GM21717 (cell line): ENCODE data around the gene INPP4B.

ENCODE experiments used
- ATAC-seq: cut with Tn5 transposase; IDR thresholded peaks from one replicate; pipeline ENCODE4 v1.9.1; 2021; ENCODE audit warnings: mild to moderate bottlenecking, moderate library complexity; ENCODE audit not compliant: unreplicated experiment

The INPP4B gene

DNA sequence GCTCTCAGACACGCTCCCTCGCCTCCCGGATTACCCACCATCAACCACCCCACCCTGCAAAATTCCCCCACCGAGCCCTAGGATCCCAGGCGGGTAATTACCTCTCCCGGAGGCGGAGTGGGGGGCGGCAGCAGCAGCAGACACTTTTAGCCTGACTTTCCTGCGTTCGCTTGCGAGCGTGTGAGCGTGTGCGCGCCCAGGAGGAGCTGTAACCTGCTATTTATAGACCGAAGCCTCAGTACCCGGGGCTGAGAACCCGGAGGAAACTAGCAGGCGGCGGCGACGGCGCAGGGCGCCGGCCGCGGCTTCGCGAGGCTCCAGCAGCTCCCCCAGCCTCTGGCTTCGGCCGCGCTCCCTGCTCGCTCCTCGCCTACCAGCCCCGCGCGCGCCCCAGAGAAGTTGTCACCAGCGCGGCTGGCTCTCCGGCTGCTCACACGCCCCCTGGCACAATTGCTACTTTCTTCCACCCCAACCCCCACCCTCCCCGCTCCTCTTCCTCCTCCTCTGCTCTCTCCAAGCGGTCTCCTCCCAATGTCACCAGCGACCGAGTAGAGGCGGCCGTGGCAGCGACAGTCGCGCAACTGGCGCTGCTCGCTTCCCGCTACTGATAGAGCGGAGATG, at the start of gene INPP4B:
INPP4B (minus strand) TSS at position 194 of the 621 bp plus-strand sequence.
- no peak for ATAC-seq

DNA sequence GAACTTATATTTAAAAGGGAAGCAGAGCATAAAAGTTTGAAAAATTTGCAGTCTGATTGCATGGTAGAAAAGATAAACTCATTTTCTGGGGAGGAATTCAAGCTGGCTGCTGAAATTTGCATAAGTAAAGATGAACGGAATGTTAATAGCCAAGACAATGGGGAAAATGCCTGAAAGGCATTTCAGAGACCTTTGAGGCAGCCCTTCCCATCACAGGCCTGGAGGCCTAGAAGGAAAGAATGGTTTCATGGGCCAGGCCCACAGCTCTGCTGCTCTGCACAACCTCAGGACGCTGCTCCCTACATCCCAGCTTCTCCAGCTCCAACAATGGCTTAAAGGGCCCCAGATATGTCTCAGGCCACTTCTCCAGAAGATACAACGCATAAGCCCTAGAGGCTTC, 46.9 kb upstream of the INPP4B start:
- no peak for ATAC-seq

DNA sequence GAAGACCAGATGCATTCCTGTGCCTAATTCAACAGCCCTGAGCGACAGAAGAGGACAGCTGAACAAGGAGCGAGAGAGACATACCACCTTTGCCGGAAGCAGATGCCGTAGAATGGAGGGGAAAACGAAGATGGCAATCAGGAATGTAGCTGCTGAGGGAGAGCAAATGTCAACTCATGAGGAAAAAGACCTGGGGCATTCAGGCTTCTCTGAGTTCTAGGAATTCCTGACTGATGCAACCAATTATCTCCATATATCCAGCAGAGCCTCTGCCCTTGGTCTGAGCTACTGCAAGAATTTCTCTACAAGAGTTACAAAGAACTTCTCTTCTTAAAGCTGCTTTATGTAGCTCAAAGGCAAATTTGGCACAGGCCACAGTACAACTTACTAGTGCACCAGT, 40.5 kb upstream of the INPP4B start:
- ATAC-seq: no peak

DNA sequence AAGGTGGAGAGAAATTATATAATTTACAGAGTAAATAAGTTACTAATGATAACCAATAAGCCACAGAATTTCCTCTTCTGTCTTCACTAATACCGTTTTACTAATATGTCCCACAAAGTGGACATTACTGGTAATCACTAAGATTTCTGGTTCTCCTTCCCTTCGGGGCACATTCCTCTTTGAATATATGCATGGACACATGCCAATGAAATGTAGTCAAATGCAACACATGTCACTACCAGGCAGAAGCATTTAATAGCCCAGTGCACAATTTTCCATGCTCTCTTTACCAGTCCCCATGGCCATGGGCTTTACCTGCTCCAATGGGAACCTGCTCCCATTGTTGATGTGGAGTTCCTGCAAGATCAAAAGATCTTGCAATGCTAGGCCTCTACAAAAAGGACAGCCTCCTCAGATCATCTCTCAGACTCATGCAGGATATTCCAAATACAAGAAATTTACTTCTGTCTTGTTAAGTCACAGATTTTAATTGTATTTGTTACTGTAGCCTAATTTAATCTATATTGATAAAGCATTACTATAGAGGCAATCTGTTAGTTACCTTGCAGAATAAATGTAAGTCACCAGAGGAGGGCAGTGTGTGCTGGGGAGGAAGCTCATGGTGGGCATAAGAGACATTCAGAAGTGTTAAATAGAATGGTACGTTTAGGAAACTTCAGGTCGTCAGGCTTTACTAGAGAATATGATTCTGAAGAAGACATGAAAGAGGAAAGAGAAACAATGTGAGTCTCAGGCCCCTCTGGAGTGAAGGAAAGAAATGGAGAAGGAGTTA, 37.1 kb upstream of the INPP4B start:
- no peak for ATAC-seq

- ATAC-seq: no peak
Measured at GRCh38 chr4:142882159-142882558, 36.1 kb upstream of the INPP4B start.

GRCh38 chr4:142881331-142881730, 35.2 kb upstream of the INPP4B start:
- ATAC-seq: no peak

DNA sequence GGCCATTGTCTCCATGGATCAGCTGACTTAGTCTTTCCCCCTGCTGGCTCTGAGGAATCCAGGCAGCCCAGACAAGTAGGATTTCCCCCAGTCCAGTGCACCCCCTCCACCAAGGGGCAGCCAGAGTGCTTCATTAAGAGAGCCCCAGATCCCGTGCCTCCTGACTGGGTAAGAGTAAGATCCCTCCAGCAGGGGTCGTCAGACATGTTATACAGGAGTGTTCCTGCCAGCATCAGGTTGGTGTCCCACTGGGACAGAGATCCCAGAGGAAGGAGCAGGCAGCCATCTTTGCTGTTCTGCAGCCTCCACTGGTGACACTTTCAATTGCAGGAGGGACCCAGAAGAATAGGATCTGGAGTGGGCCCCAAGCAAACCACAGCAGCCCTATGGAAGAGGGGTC, 29.0 kb upstream of the INPP4B start:
- no peak for ATAC-seq

DNA sequence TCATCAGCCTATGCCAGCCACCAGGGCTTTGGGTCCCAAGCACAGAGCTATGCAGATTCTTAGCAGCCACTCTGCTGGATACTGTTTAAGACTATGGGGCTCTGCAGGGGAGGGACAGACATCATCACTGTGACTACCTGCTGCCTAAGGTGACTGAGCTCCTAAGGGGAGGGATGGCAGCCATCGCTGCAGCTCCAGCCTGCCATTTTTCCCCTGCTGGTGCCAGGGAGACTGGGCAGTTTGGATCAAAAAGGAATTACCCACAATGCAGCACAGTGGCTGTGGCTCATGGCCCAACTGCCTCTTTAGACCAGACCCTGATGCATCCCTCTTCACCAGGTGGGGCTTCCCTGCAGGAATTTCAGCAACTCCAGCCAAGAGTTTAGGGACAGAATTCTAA, 28.6 kb upstream of the INPP4B start:
- no peak for ATAC-seq

GRCh38 chr4:142866685-142867084, 20.6 kb upstream of the INPP4B start:
- ATAC-seq: no peak

DNA sequence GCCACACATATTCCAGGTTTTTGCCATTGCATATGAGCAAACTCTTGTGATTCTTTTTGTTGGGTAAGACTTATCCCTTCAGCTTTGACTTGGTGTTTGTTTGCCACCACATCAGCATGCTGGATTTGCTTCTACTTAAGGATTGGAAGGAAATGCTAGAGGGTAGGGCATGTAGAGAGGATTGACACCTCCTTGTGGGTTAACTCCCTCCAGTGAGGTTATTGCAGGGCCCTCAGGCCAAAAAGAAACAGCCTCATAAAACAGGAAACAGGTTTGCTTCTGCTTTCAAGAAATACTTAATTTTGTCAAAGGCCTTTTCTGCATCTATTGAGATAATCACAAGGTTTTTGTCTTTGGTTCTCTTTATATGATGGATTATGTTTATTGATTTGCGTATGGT, 15.2 kb upstream of the INPP4B start:
- ATAC-seq: no peak

DNA sequence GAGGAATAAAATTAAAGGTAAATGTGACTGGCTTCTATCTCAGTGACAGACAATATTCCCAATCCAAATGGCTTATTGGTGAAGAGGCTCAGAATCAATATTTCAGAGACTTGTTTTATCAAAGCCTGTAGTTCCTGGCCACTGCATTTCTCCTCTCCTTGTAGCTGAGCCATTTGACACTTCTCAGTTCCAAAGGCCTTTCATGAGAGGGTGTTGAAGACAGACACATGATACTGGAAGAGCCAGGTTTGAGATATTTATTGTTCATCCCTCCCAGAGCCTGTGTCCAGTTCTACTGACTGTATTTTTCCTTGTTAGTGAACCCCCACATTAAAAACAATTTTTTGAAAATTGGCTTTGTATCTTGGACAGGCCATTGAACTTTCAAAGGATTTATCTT, 12.9 kb upstream of the INPP4B start:
- no peak for ATAC-seq

- no peak for ATAC-seq
Measured at GRCh38 chr4:142858446-142858845, 12.3 kb upstream of the INPP4B start.

- no peak for ATAC-seq
Measured at GRCh38 chr4:142856576-142856975, 10.5 kb upstream of the INPP4B start.

GRCh38 chr4:142850478-142850877, 4.4 kb upstream of the INPP4B start:
- no peak for ATAC-seq

DNA sequence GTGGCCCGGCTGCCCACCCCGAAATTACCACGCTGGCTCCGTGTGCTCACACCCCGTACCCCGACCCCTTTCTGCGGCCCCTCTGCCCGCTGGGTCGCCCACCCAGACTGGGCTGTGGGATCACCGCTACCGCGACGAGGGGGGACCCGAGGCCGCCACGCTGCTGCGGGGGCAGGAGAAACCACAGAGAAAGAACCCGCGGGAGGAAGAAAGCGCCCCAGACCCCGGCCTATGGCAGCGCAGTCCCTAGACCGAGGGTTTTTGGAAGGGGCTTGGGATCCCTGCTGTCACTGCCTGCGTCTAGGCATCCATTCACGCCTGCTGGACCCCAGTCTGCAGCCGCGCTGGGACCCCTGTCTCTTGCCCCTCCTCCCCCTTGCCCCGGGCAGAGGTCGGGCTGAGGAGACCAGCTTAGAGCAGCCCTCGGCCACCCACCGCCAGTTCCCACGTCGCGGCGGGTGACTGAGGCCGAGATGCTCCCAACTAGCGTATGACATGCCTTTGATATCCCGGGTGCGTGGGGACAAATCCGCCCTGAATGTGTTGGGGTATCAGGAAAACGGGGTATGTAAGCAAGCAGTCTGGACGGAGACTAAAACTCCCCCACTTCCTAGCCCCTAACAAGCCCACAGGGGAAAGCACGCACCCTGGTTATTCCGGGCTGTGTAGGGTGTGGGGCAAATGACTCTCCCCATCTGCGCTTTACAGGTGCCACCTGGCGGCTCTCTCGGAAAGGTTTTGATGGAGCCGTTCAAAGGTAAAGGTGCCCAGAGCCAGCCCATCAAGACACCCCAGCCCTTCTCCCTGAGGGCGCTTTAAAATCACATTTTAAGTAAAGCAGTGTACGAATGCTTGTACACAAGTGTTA, 862 bp upstream of the INPP4B start:
- ATAC-seq: no peak

- no peak for ATAC-seq
Measured at GRCh38 chr4:142845293-142846107, 601 bp downstream of the INPP4B start.

- ATAC-seq: no peak
Measured at GRCh38 chr4:142844782-142845181, 1.3 kb downstream of the INPP4B start.

DNA sequence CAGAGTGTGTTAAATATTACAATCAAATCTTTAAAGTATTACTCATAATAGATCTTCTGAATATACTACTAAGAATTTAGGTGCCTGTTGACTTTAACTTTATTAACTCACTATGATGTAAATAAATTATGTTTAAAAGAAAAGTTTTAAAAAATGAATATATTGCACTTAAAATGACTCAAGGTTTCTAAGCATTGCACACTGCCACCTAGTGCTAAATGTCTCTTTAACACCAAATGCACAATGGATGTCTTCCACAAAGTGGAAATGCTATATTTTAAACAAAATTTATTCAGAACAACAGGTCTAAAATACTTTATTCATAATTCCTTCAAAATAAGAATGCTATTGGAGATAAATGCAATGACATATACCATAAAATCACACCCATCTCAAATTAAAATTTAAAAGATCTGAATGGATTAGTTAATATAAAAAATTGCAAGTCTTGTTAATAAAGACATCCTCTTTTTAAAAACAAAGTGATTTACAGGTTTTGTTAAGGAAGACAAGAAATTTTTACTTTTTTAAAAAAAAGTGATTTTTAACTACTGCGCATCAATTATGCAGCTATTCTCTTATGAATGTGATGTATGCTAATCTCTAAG, 5.5 kb downstream of the INPP4B start:
- no peak for ATAC-seq

GRCh38 chr4:142838778-142839177, 7.3 kb downstream of the INPP4B start:
- ATAC-seq: no peak

- ATAC-seq: no peak
Measured at GRCh38 chr4:142832022-142832421, 14.1 kb downstream of the INPP4B start.
